GOT3 (cell line): ENCODE results near the gene SEMA7A.
A peak's percentile ranks its signal among the peaks of the same experiment; 100 is the strongest.
"Not testable (repeated sequence)": the region's sequence is repeated elsewhere in the genome, so short reads cannot be mapped to it uniquely, and the experiment has no call there.

Experiments
- DNase-seq: peaks from one replicate; lab custom pipeline; 2025; ENCODE audit warnings: mixed read lengths; lab: John Stamatoyannopoulos, UW

The SEMA7A gene

GRCh38 chr15:74433592-74434262, at the start of gene SEMA7A:
Gene SEMA7A, minus strand, starts transcription at chr15:74433958. Its CDS starts 40 bp downstream, at chr15:74433918.
- DNase-seq, result peak; percentile 80

- no peak for DNase-seq
These were observed 48.9 kb upstream of the SEMA7A start for GRCh38 chr15:74482661-74483060.

- DNase-seq, result not testable (repeated sequence)
These were observed 46.6 kb upstream of the SEMA7A start for GRCh38 chr15:74480364-74480763.

- not testable (repeated sequence) for DNase-seq
These were observed 37.9 kb upstream of the SEMA7A start for GRCh38 chr15:74471621-74472020.

GRCh38 chr15:74470631-74471395, 37.1 kb upstream of the SEMA7A start:
- DNase-seq, result no peak

GRCh38 chr15:74468341-74469032, 34.7 kb upstream of the SEMA7A start:
- no peak for DNase-seq

- no peak for DNase-seq
These were observed 32.8 kb upstream of the SEMA7A start for GRCh38 chr15:74466570-74466969.

- no peak for DNase-seq
These were observed 31.1 kb upstream of the SEMA7A start for GRCh38 chr15:74464897-74465296.

GRCh38 chr15:74464216-74464615, 30.5 kb upstream of the SEMA7A start:
- no peak for DNase-seq

GRCh38 chr15:74463634-74464033, 29.9 kb upstream of the SEMA7A start:
- no peak for DNase-seq

GRCh38 chr15:74461847-74462511, 28.2 kb upstream of the SEMA7A start:
- DNase-seq, result no peak

GRCh38 chr15:74460871-74461846, 27.4 kb upstream of the SEMA7A start, which contains the start of gene UBL7:
Gene UBL7, minus strand, starts transcription at chr15:74461160. Its CDS starts 2,293 bp downstream, at chr15:74458867.
- DNase-seq, result peak; percentile 87

GRCh38 chr15:74460298-74460697, 26.5 kb upstream of the SEMA7A start:
- DNase-seq, result no peak

- DNase-seq, result not testable (repeated sequence)
These were observed 26.0 kb upstream of the SEMA7A start for GRCh38 chr15:74459798-74460197.

GRCh38 chr15:74458473-74458872, 24.7 kb upstream of the SEMA7A start:
- DNase-seq, result no peak

GRCh38 chr15:74457036-74457435, 23.3 kb upstream of the SEMA7A start:
- not testable (repeated sequence) for DNase-seq

GRCh38 chr15:74454764-74455500, 21.2 kb upstream of the SEMA7A start:
- no peak for DNase-seq

- DNase-seq, result no peak
These were observed 20.4 kb upstream of the SEMA7A start for GRCh38 chr15:74453925-74454763.
